IMR-90 (cell line): ENCODE data around the gene IGSF10. TPM values are rescaled to one million over a fixed set of nuclear protein-coding genes. Genes with fewer than 3 reads are reported as not detected.

Source experiments
- ATAC-seq: fragments of 200-7000 bp; cut with Tn5 transposase; 2 replicates; pipeline ENCODE4 v1.9.1; 2020; ENCODE audit warnings: low read depth, mild to moderate bottlenecking, moderate library complexity
- BruUV-seq: library from RNA; stranded (reverse); fragments of 400-500 nt; replicated peaks from 2 replicates; lab custom pipeline; 2021; lab: Mats Ljungman, UMichigan
- CTCF ChIA-PET: fragments of 300-600 bp; formaldehyde crosslinking; extraction: SDS; loops from one replicate; lab custom pipeline; 2021; ENCODE audit warnings: antibody characterized with exemption; lab: Yijun Ruan, JAX
- POLR2A ChIA-PET: fragments of 300-600 bp; sonication (Branson Sonifier 250); formaldehyde crosslinking; loops from one replicate; lab custom pipeline; 2022; ENCODE audit warnings: antibody characterized with exemption; ENCODE audit not compliant: unreplicated experiment; lab: Charles Lee
- DNase-seq: peaks from one replicate; pipeline ENCODE4 v3.0.0; 2013
- H2AFZ ChIP-seq: replicated peaks from 2 replicates; pipeline ENCODE3; 2013; ENCODE audit warnings: low read length, mild to moderate bottlenecking; ENCODE audit not compliant: poor library complexity
- H2AK5ac ChIP-seq: 2 replicates; pipeline ENCODE4 v1.6.1; 2013; ENCODE audit warnings: low read depth, low read length, inconsistent platforms
- H2AK9ac ChIP-seq: replicated peaks from 2 replicates; pipeline ENCODE3; 2013; ENCODE audit warnings: mild to moderate bottlenecking, low read depth, low read length, moderate library complexity; ENCODE audit not compliant: poor library complexity
- H2BK120ac ChIP-seq: 2 replicates; pipeline ENCODE4 v1.6.1; 2013; ENCODE audit warnings: low read depth, low read length, inconsistent platforms
- H2BK15ac ChIP-seq: 3 replicates; pipeline ENCODE4 v1.6.1; 2013; ENCODE audit warnings: low read depth, low read length, inconsistent platforms
- H2BK20ac ChIP-seq: 2 replicates; pipeline ENCODE4 v1.6.1; 2013; ENCODE audit warnings: low read depth, mild to moderate bottlenecking, inconsistent platforms, low read length, moderate library complexity
- H2BK5ac ChIP-seq: 2 replicates; pipeline ENCODE4 v1.6.1; 2013; ENCODE audit warnings: mild to moderate bottlenecking, low read depth, low read length, inconsistent platforms; ENCODE audit not compliant: poor library complexity, severe bottlenecking
- H3K14ac ChIP-seq: replicated peaks from 2 replicates; pipeline ENCODE4 v1.6.1; 2013; ENCODE audit warnings: low read depth, low read length, inconsistent platforms
- H3K18ac ChIP-seq: 2 replicates; pipeline ENCODE4 v1.6.1; 2013; ENCODE audit warnings: low read depth, low read length, control low read depth
- H3K23ac ChIP-seq: 2 replicates; pipeline ENCODE4 v1.6.1; 2013; ENCODE audit warnings: low read depth, low read length, inconsistent platforms
- H3K27ac ChIP-seq: 2 replicates; pipeline ENCODE4 v1.5.1; 2013; ENCODE audit warnings: mild to moderate bottlenecking, control low read depth, low read length; ENCODE audit not compliant: insufficient read depth
- H3K27me3 ChIP-seq: 2 replicates; pipeline ENCODE4 v1.6.1; 2013; ENCODE audit warnings: low read length; ENCODE audit not compliant: control insufficient read depth, insufficient read depth
- H3K36me3 ChIP-seq: 2 replicates; pipeline ENCODE4 v1.6.1; 2013; ENCODE audit warnings: low read length, mixed read lengths; ENCODE audit not compliant: control insufficient read depth, insufficient read depth
- H3K4ac ChIP-seq: 2 replicates; pipeline ENCODE4 v1.6.1; 2013; ENCODE audit warnings: low read depth, low read length, inconsistent platforms
- H3K4me1 ChIP-seq: 2 replicates; pipeline ENCODE4 v1.6.1; 2013; ENCODE audit warnings: low read length, mixed read lengths; ENCODE audit not compliant: control insufficient read depth, insufficient read depth
- H3K4me2 ChIP-seq: 2 replicates; pipeline ENCODE4 v1.6.1; 2013; ENCODE audit warnings: low read depth, mild to moderate bottlenecking, control low read depth, low read length, moderate library complexity
- H3K4me3 ChIP-seq: 2 replicates; pipeline ENCODE4 v1.5.1; 2013; ENCODE audit warnings: low read depth, mild to moderate bottlenecking, control low read depth, low read length, moderate library complexity; ENCODE audit not compliant: insufficient read depth
- H3K56ac ChIP-seq: 2 replicates; pipeline ENCODE4 v1.6.1; 2013; ENCODE audit warnings: low read length, inconsistent platforms; ENCODE audit not compliant: insufficient read depth; ENCODE audit errors: extremely low read depth
- H3K79me1 ChIP-seq, 2 experiments: 2 replicates each; pipeline ENCODE4 v1.6.1; 2013; ENCODE audit warnings: low read length in 2 of 2, inconsistent platforms in 1 of 2, low read depth in 1 of 2
- H3K9ac ChIP-seq: 2 replicates; pipeline ENCODE4 v1.6.1; 2013; ENCODE audit warnings: low read depth, low read length, control low read depth
- H3K9me1 ChIP-seq: 2 replicates; pipeline ENCODE4 v1.6.1; 2013; ENCODE audit warnings: low read length, inconsistent platforms; ENCODE audit not compliant: insufficient read depth
- H3K9me3 ChIP-seq: 2 replicates; pipeline ENCODE4 v1.6.1; 2013; ENCODE audit warnings: low read length; ENCODE audit not compliant: control insufficient read depth, insufficient read depth
- H4K20me1 ChIP-seq: 2 replicates; pipeline ENCODE4 v1.6.1; 2013; ENCODE audit warnings: low read length, inconsistent platforms; ENCODE audit not compliant: insufficient read depth
- H4K5ac ChIP-seq: 2 replicates; pipeline ENCODE4 v1.6.1; 2013; ENCODE audit warnings: mild to moderate bottlenecking, low read depth, low read length, control low read depth
- H4K8ac ChIP-seq, 2 experiments: 2 replicates each; pipeline ENCODE4 v1.6.1; 2013; ENCODE audit warnings: low read depth in 2 of 2, low read length in 2 of 2, control low read depth in 1 of 2, inconsistent platforms in 1 of 2
- H4K91ac ChIP-seq: 2 replicates; pipeline ENCODE4 v1.6.1; 2013; ENCODE audit warnings: low read depth, low read length, inconsistent platforms; ENCODE audit not compliant: insufficient read depth
- BHLHE40 ChIP-seq: fragments of 150-350 bp; IDR thresholded peaks from 2 replicates; pipeline ENCODE4 v1.6.1; 2016; ENCODE audit warnings: mild to moderate bottlenecking, low read depth, low read length
- CEBPB ChIP-seq: IDR thresholded peaks from 2 replicates; pipeline ENCODE4 v1.6.1; 2012; ENCODE audit warnings: low read depth, low read length, improper control_type of control experiment
- CHD1 ChIP-seq: IDR thresholded peaks from 2 replicates; pipeline ENCODE4 v1.6.1; 2012; ENCODE audit warnings: low read depth, low read length, improper control_type of control experiment
- FOS ChIP-seq: fragments of 150-350 bp; IDR thresholded peaks from 2 replicates; pipeline ENCODE4 v1.6.1; 2016; ENCODE audit warnings: low read depth, low read length
- MAFK ChIP-seq: IDR thresholded peaks from 2 replicates; pipeline ENCODE4 v1.6.1; 2012; ENCODE audit warnings: low read depth, low read length, improper control_type of control experiment
- MAZ ChIP-seq: IDR thresholded peaks from 2 replicates; pipeline ENCODE4 v1.6.1; 2012; ENCODE audit warnings: low read depth, mild to moderate bottlenecking, low read length, improper control_type of control experiment, moderate library complexity, borderline replicate concordance
- MXI1 ChIP-seq: IDR thresholded peaks from 2 replicates; pipeline ENCODE4 v1.6.1; 2012; ENCODE audit warnings: low read depth, mild to moderate bottlenecking, low read length, moderate library complexity, borderline replicate concordance
- NFE2L2 ChIP-seq: fragments of 150-350 bp; IDR thresholded peaks from 2 replicates; pipeline ENCODE4 v1.6.1; 2016; ENCODE audit warnings: low read depth, mild to moderate bottlenecking, low read length
- POLR2A ChIP-seq: IDR thresholded peaks from 2 replicates; pipeline ENCODE4 v1.6.1; 2012; ENCODE audit warnings: mild to moderate bottlenecking, low read depth, low read length
- RAD21 ChIP-seq: IDR thresholded peaks from 2 replicates; pipeline ENCODE4 v1.6.1; 2012; ENCODE audit warnings: low read length, improper control_type of control experiment
- RCOR1 ChIP-seq: IDR thresholded peaks from 2 replicates; pipeline ENCODE4 v1.6.1; 2012; ENCODE audit warnings: mild to moderate bottlenecking, low read length, improper control_type of control experiment; ENCODE audit not compliant: insufficient replicate concordance
- RFX5 ChIP-seq: IDR thresholded peaks from 2 replicates; pipeline ENCODE4 v1.8.0; 2012; ENCODE audit warnings: low read depth, mild to moderate bottlenecking, low read length, moderate library complexity
- SMC3 ChIP-seq: fragments of 150-350 bp; IDR thresholded peaks from 2 replicates; pipeline ENCODE4 v1.6.1; 2016; ENCODE audit warnings: low read depth, mild to moderate bottlenecking, antibody characterized with exemption, low read length, moderate library complexity
- USF2 ChIP-seq: fragments of 150-350 bp; IDR thresholded peaks from 2 replicates; pipeline ENCODE4 v1.6.1; 2017; ENCODE audit warnings: mild to moderate bottlenecking, antibody characterized with exemption, low read length, low read depth
- WGBS, 2 experiments: methylation state at CpG; one replicate each; pipeline versions ENCODE4 v1.1.5 to v1.1.7; 2013; ENCODE audit warnings: missing lambda C conversion rate in 2 of 2; ENCODE audit not compliant: insufficient read length in 1 of 2; ENCODE audit errors: extremely low coverage in 2 of 2; 5-methylcytosine and 5-hydroxymethylcytosine counted together
- dilution Hi-C: fragments of 300-500 bp; cut with HindIII; formaldehyde crosslinking; loops from one replicate; pipeline ENCODE4 v1.14.3; 2018; ENCODE audit warnings: low sequenced_read_pairs; ENCODE audit not compliant: unreplicated experiment
- in situ Hi-C: fragments of 300-500 bp; cut with MboI; formaldehyde crosslinking; loops from 3 replicates; pipeline ENCODE4 v1.14.3; 2019; ENCODE audit warnings: low sequenced_read_pairs, inconsistent platforms, mixed read lengths
- intact Hi-C: fragments of 100-400 bp; cut with micrococcal nuclease; formaldehyde crosslinking; loops from 2 replicates; pipeline ENCODE4 v1.10.0; 2022
- polyA plus RNA-seq, 3 experiments: library from polyadenylated mRNA; depleted of rRNA; stranded (reverse); fragments of >200 nt; gene quantifications; 2 replicates each; pipeline ENCODE4 v1.2.3, GENCODE V29; 2012; ENCODE audit warnings: low replicate concordance in 1 of 3
- total RNA-seq: library from RNA; depleted of rRNA; stranded (reverse); fragments of >200 nt; gene quantifications from 2 replicates; pipeline ENCODE4 v1.2.3, GENCODE V29; 2012
- TF ChIP-seq, protein P1 (sequence below): conservative IDR thresholded peaks from 2 replicates; pipeline ENCODE4 v1.5.1; 2012; ENCODE audit warnings: mild to moderate bottlenecking, low read depth, low read length, improper control_type of control experiment
- TF ChIP-seq, protein P2 (sequence below): fragments of 150-350 bp; IDR thresholded peaks from 2 replicates; pipeline ENCODE4 v1.6.1; 2016; ENCODE audit warnings: low read depth, mild to moderate bottlenecking, low read length, moderate library complexity, borderline replicate concordance

Gene IGSF10
- total and polyA plus RNA-seq, 2 of the 4 experiments (the other 2 are of a cell fraction), result under 0.01 to 0.07 TPM

- Histone ChIP-seq H3K4ac (no peak overlapping the region), H4K20me1 (no peaks in the 10 kb centered on the region), H2BK5ac (no peak overlapping the region), H2AFZ (no peak overlapping the region), H2BK15ac (no peak overlapping the region), H2BK120ac (no peak overlapping the region), H3K23ac (no peak overlapping the region), H4K91ac (no peak overlapping the region), H4K8ac (no peak overlapping the region), H3K9me1 (peaks cover 3% of the 10 kb centered on the region; the same call in 1 of the 2 replicates), H3K14ac (no peak overlapping the region), H3K9ac (no peak overlapping the region), H4K5ac (no peak overlapping the region), H3K4me3 (no peak overlapping the region), H3K27me3 (no peaks in the 10 kb centered on the region), H3K27ac (no peak overlapping the region), H3K9me3 (no peaks in the 10 kb centered on the region), H2AK9ac (no peak overlapping the region), H2BK20ac (no peak overlapping the region), H3K4me1 (peaks cover 4% of the 10 kb centered on the region; the same call in 1 of the 2 replicates), H3K56ac (no peak overlapping the region), H2AK5ac (no peak overlapping the region), H3K4me2 (no peak overlapping the region), H3K79me1 (no peaks in the 10 kb centered on the region), H3K18ac (no peak overlapping the region), H3K36me3 (no peaks in the 10 kb centered on the region)
- DNase-seq, result no peak
- no peak for ATAC-seq
- intact Hi-C loops, result no loop called here
- WGBS, 2 experiments, result 67% methylated on average over 1 of the region's 5 CpGs; no CpG with 5 or more reads in 1 of the 2 experiments
- BruUV-seq, result no TSS peak
- in situ Hi-C loops, result no loop called here
- POLR2A ChIA-PET, result no interaction called here
- CTCF ChIA-PET, result interaction anchor here (0.7 kb wide), 1 partner anchor 75 kb away, joined by 3 read pairs; no protein-coding TSS in a partner anchor
- dilution Hi-C loops, result no loop called here
- TF ChIP-seq CHD1 (no peak), BHLHE40 (no peak), USF2 (no peak), RCOR1 (no peak), MAZ (no peak), RFX5 (no peak), RAD21 (no peak), POLR2A (no peak), SMC3 (no peak), FOS (no peak), MXI1 (no peak), MAFK (no peak), CEBPB (no peak), NFE2L2 (no peak)
- TF ChIP-seq, protein P1, sequence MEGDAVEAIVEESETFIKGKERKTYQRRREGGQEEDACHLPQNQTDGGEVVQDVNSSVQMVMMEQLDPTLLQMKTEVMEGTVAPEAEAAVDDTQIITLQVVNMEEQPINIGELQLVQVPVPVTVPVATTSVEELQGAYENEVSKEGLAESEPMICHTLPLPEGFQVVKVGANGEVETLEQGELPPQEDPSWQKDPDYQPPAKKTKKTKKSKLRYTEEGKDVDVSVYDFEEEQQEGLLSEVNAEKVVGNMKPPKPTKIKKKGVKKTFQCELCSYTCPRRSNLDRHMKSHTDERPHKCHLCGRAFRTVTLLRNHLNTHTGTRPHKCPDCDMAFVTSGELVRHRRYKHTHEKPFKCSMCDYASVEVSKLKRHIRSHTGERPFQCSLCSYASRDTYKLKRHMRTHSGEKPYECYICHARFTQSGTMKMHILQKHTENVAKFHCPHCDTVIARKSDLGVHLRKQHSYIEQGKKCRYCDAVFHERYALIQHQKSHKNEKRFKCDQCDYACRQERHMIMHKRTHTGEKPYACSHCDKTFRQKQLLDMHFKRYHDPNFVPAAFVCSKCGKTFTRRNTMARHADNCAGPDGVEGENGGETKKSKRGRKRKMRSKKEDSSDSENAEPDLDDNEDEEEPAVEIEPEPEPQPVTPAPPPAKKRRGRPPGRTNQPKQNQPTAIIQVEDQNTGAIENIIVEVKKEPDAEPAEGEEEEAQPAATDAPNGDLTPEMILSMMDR, result no peak
- TF ChIP-seq, protein P2, sequence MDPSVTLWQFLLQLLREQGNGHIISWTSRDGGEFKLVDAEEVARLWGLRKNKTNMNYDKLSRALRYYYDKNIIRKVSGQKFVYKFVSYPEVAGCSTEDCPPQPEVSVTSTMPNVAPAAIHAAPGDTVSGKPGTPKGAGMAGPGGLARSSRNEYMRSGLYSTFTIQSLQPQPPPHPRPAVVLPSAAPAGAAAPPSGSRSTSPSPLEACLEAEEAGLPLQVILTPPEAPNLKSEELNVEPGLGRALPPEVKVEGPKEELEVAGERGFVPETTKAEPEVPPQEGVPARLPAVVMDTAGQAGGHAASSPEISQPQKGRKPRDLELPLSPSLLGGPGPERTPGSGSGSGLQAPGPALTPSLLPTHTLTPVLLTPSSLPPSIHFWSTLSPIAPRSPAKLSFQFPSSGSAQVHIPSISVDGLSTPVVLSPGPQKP, result no peak
Observed at GRCh38 chr3:151423091-151423490, 37.8 kb downstream of the IGSF10 start.
